ENCODE measurements around the gene LONRF2.

The LONRF2 gene

GRCh38 chr2:100279586-100280534 is 42.4 kb downstream of the LONRF2 start:
- H3K4me3 ChIP-seq (ENCODE audit: low read depth, low read length) = no peak overlapping the region
- TF ChIP-seq CTCF (IDR thresholded peaks at IDR 0.05; ENCODE audit: insufficient read depth, low read length, missing control alignments) = no peak
- POLR2A ChIA-PET = no interaction called here
- no peak for DNase-seq (ENCODE audit: low read depth, low spot score)
- CTCF ChIA-PET = interaction anchor here (9.9 kb wide), 1 partner anchor 18 kb away, joined by 134 read pairs; no protein-coding TSS in a partner anchor

- ChIA-PET CTCF (interaction anchor here (9.9 kb wide), 1 partner anchor 17 kb away, joined by 134 read pairs; no protein-coding TSS in a partner anchor), POLR2A (no interaction called here)
- H3K4me3 ChIP-seq (ENCODE audit: low read depth, low read length) = no peak overlapping the region
- no peak for DNase-seq (ENCODE audit: low read depth, low spot score)
- no peak for TF ChIP-seq CTCF (IDR thresholded peaks at IDR 0.05; ENCODE audit: insufficient read depth, low read length, missing control alignments)
Measured at GRCh38 chr2:100278986-100279385, 43.3 kb downstream of the LONRF2 start.

GRCh38 chr2:100278501-100278900 is 43.8 kb downstream of the LONRF2 start:
- ChIA-PET CTCF (interaction anchor here (2.4 to 9.9 kb wide), 2 partner anchors 13 to 16 kb away, joined by 6 to 134 read pairs; no protein-coding TSS in a partner anchor), POLR2A (no interaction called here)
- no peak overlapping the region for H3K4me3 ChIP-seq (ENCODE audit: low read depth, low read length)
- no peak for DNase-seq (ENCODE audit: low read depth, low spot score)
- TF ChIP-seq CTCF (IDR thresholded peaks at IDR 0.05; ENCODE audit: insufficient read depth, low read length, missing control alignments) = no peak

GRCh38 chr2:100277540-100278207 is 44.6 kb downstream of the LONRF2 start:
- DNase-seq (ENCODE audit: low read depth, low spot score) = no peak
- no peak overlapping the region for H3K4me3 ChIP-seq (ENCODE audit: low read depth, low read length)
- TF ChIP-seq CTCF (IDR thresholded peaks at IDR 0.05; ENCODE audit: insufficient read depth, low read length, missing control alignments) = no peak
- CTCF ChIA-PET = interaction anchor here (2.4 to 9.9 kb wide), 3 partner anchors 14 to 102 kb away, joined by 6 to 134 read pairs (median 28); no protein-coding TSS in a partner anchor
- POLR2A ChIA-PET = interaction anchor here (1.2 kb wide), 1 partner anchor 12 kb away, joined by 3 read pairs; no protein-coding TSS in a partner anchor

- H3K4me3 ChIP-seq (ENCODE audit: low read depth, low read length) = no peak overlapping the region
- no peak for DNase-seq (ENCODE audit: low read depth, low spot score)
- ChIA-PET CTCF (interaction anchor here (0.9 to 9.9 kb wide), 5 partner anchors 10 to 103 kb away, joined by 3 to 134 read pairs (median 6); no protein-coding TSS in a partner anchor), POLR2A (interaction anchor here (1.2 kb wide), 1 partner anchor 11 kb away, joined by 3 read pairs; no protein-coding TSS in a partner anchor)
- no peak for TF ChIP-seq CTCF (IDR thresholded peaks at IDR 0.05; ENCODE audit: insufficient read depth, low read length, missing control alignments)
Measured at GRCh38 chr2:100276716-100277115, 45.6 kb downstream of the LONRF2 start.
